BLaER1 treated with 17β-estradiol and CSF1 and Interleukin-3, amounts not matched to agents 10 nM and 100 nM (cell line): ENCODE results near the gene SNAI3.

Source experiments
- H3K27ac ChIP-seq, 11 experiments: shearing (Covaris generic); formaldehyde crosslinking; 2 replicates each; pipeline ENCODE4 v1.8.1; 2022
- H3K27me3 ChIP-seq, 11 experiments: shearing (Covaris generic); formaldehyde crosslinking; 2 replicates each; pipeline ENCODE4 v1.8.1; 2022
- H3K36me3 ChIP-seq, 11 experiments: shearing (Covaris generic); formaldehyde crosslinking; 2 replicates each; pipeline ENCODE4 v1.8.1; 2022
- H3K4me1 ChIP-seq, 10 experiments: shearing (Covaris generic); formaldehyde crosslinking; 2 replicates each; pipeline ENCODE4 v1.8.1; 2022
- H3K4me2 ChIP-seq, 11 experiments: shearing (Covaris generic); formaldehyde crosslinking; 2 replicates each; pipeline ENCODE4 v1.8.1; 2022
- H3K4me3 ChIP-seq, 10 experiments: shearing (Covaris generic); formaldehyde crosslinking; 2 replicates each; pipeline ENCODE4 v1.8.1; 2022
- H3K9ac ChIP-seq, 11 experiments: shearing (Covaris generic); formaldehyde crosslinking; 2 replicates each; pipeline ENCODE4 v1.8.1; 2022
- H3K9me3 ChIP-seq, 11 experiments: shearing (Covaris generic); formaldehyde crosslinking; replicated peaks in 1 of 11; 2 replicates each; pipeline ENCODE4 v1.8.1; 2022
- H4K20me1 ChIP-seq, 11 experiments: shearing (Covaris generic); formaldehyde crosslinking; 2 replicates each; pipeline ENCODE4 v1.8.1; 2022
- Cebpa-rat ChIP-seq, 11 experiments: shearing (Covaris generic); IDR thresholded peaks; 2 replicates each; pipeline ENCODE4 v1.8.1; 2022

SNAI3 gene

DNA sequence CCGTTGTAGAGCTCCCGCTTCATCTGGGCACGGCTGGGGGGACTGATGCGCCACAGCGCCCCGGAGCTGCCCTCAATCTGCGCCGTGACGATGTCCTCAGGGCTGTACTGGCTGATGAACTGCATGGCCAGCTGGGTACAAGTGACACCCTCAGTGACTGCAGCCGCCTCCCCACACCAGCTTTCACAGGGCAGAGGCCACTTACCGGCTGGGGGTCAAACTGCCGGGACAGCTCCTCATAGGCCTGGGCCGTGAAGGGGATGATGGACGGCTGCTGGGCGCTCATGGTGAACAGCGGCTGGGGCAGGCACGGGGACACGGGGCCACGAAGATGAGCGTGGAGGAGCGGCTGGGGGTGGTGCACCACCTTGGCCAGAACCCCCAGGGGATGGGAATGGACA lies 30.3 kb upstream of the SNAI3 start:
- peaks cover 0 to 4% (median 0%) of the 10 kb centered on the region in 11 experiments; a peak in 1 of 22 replicates for H3K27me3 ChIP-seq
- no peak overlapping the region for H3K4me3 ChIP-seq
- peaks cover 70 to 94% (median 84%) of the 10 kb centered on the region in 11 experiments for H3K36me3 ChIP-seq
- H3K9me3 ChIP-seq = no peaks in the 10 kb centered on the region
- peaks cover 22 to 40% (median 30%) of the 10 kb centered on the region in 10 experiments for H3K4me1 ChIP-seq
- peaks cover 11 to 96% (median 91%) of the 10 kb centered on the region in 11 experiments; a peak in 21 of 22 replicates for H4K20me1 ChIP-seq
- no peak for TF ChIP-seq Cebpa-rat (IDR thresholded peaks at IDR 0.05)
- no peak overlapping the region for H3K9ac ChIP-seq
- peak overlapping the region in 6 of 11 experiments; percentile 13 to 54 (median 43); a peak in 5 of 22 replicates for H3K4me2 ChIP-seq
- no peak overlapping the region for H3K27ac ChIP-seq

- H3K27me3 ChIP-seq = peaks cover 0 to 4% (median 0%) of the 10 kb centered on the region in 11 experiments; a peak in 1 of 22 replicates
- TF ChIP-seq Cebpa-rat (IDR thresholded peaks at IDR 0.05) = no peak
- no peaks in the 10 kb centered on the region for H3K9me3 ChIP-seq
- H3K27ac ChIP-seq = no peak overlapping the region
- H3K4me2 ChIP-seq = no peak overlapping the region
- peaks cover 66 to 94% (median 80%) of the 10 kb centered on the region in 11 experiments for H3K36me3 ChIP-seq
- H3K9ac ChIP-seq = no peak overlapping the region
- peaks cover 11 to 96% (median 91%) of the 10 kb centered on the region in 11 experiments; a peak in 21 of 22 replicates for H4K20me1 ChIP-seq
- peaks cover 22 to 44% (median 33%) of the 10 kb centered on the region in 10 experiments for H3K4me1 ChIP-seq
- H3K4me3 ChIP-seq = no peak overlapping the region
Measured at GRCh38 chr16:88716201-88716600, 29.9 kb upstream of the SNAI3 start.

DNA sequence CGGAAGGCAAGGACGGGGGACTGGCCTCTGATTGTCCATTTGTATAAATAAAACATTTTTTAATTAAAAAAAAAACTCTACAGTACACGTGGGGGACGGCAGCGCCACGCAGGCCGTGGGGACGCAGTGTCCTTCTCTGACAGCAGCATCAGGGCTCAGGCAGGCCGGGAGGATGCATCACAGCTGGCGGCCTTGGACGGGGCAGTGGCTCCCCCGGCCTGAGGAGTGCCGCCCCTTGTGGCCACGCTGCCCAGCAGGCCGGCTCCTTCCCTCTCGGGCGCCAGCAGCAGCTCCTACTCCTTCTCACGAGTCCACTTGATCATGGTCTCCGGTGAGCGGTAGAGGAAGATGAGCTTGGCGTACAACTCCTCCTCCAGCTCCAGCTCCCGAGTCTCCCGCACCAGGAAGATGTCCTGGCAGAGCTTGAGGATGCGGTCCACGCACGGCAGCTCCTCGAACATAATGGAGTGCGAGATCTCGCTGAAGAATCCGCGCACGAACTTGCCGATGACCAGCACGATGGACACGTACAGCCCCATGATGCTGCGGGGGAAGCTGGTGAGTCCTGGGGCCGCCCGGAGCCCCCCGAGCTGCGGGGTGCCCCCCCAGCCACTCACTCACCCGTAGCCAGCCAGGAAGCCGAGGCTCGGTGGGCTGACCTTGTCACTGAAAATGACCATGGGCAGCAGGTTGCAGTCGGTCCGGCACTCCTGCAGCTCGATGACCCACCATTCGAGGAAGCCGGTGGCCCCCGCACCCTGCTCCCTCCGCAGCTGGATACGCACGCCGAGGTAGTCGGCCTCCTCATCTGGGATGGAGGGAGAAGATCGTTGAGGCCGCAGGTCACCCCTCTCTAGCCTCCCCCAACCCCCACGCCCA lies 29.2 kb upstream of the SNAI3 start:
- H4K20me1 ChIP-seq = peaks cover 11 to 96% (median 91%) of the 10 kb centered on the region in 11 experiments; a peak in 21 of 22 replicates
- no peak overlapping the region for H3K27ac ChIP-seq
- H3K4me1 ChIP-seq = peaks cover 25 to 51% (median 39%) of the 10 kb centered on the region in 10 experiments
- H3K4me3 ChIP-seq = no peak overlapping the region
- H3K9ac ChIP-seq = no peak overlapping the region
- H3K27me3 ChIP-seq = peaks cover 0 to 4% (median 0%) of the 10 kb centered on the region in 11 experiments; a peak in 1 of 22 replicates
- H3K9me3 ChIP-seq = no peaks in the 10 kb centered on the region
- H3K4me2 ChIP-seq = no peak overlapping the region
- peaks cover 60 to 94% (median 76%) of the 10 kb centered on the region in 11 experiments for H3K36me3 ChIP-seq
- TF ChIP-seq Cebpa-rat (IDR thresholded peaks at IDR 0.05) = no peak

DNA sequence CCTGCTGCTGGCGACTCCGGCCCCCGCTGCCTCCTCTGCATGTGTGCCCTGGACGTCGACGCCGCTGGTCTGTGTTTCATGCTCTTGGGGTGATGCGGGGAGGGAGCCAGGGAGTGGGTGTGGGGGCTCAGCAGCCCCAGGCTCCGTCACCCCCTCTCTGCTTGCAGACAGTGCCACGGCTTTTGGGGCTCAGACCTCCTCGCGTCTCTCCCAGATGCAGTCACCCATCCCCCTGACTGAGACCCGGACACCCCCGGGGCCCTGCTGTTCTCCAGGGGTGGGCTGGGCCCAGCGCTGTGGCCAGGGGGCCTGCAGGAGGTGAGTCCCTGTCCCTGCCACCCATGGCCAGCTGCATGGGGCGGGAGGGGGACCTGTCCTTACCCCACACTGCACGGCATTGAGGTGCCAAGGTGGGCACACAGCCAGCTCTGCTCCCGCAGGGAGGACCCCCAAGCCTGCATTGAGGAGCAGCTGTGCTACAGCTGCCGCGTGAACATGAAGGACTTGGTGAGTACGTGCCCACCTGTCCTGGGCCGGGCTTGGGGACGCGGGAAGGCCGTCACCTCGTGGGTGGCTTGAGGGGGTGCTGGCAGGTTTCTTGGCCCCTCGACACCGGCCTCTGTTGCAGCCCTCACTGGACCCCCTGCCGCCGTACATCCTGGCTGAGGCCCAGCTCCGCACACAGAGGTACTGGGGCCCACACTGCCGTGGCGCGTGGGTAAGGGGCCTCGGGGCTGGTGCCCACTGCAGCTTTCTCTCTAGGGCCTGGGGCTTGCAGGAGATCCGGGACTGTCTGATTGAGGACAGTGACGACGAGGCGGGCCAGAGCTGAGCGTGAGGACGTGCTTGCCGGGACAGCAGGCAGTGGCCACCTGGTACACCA lies 28.4 kb upstream of the SNAI3 start:
- Histone ChIP-seq H3K4me2 (no peak overlapping the region), H3K4me1 (peaks cover 25 to 47% (median 40%) of the 10 kb centered on the region in 10 experiments), H3K9ac (no peak overlapping the region), H4K20me1 (peaks cover 11 to 96% (median 95%) of the 10 kb centered on the region in 11 experiments; a peak in 21 of 22 replicates), H3K9me3 (no peaks in the 10 kb centered on the region), H3K36me3 (peaks cover 52 to 94% (median 76%) of the 10 kb centered on the region in 11 experiments), H3K27me3 (peaks cover 0 to 4% (median 0%) of the 10 kb centered on the region in 11 experiments; a peak in 1 of 22 replicates), H3K27ac (no peak overlapping the region), H3K4me3 (no peak overlapping the region)
- no peak for TF ChIP-seq Cebpa-rat (IDR thresholded peaks at IDR 0.05)

DNA sequence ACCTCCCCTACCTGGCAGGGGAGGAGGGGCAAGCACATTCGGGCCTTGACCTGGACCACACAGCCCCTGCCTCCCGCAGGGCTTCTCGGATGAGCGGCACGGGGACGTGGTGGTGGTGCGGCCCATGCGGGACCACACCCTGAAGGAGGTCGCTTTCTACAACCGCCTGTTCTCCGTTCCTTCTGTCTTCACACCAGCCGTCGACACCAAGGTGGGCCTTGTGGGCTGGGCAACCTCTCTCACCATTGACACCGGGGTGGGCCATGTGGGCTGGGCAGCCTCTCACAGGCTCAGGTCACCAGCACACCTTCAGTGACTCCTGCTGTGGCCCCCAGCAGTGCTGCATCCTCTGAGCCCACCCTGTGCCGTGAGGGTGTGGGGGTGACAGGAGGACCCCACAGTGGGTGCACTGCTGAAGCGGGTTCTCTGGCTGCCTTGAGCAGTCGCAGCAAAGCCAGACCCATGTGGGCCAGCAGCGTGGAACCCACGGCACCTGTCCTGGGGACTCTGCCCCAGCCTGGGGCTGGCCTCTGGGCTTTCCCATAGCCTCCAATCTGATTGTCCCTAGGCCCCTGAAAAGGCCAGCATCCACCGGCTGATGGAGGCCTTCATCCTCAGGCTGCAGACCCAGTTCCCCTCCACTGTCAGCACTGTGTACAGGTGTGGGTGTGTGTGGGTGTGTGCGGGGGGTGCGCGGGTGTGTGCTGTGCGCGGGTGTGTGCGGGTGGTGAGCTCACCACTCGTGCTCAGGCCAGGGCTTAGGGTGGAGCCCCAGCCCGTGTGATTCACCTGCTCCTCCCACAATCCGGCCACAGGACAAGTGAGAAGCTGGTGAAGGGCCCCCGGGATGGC lies 27.5 kb upstream of the SNAI3 start:
- Histone ChIP-seq H3K4me2 (no peak overlapping the region), H3K4me1 (peaks cover 17 to 42% (median 33%) of the 10 kb centered on the region in 10 experiments), H3K27me3 (peaks cover 0 to 4% (median 0%) of the 10 kb centered on the region in 11 experiments; a peak in 1 of 22 replicates), H3K9me3 (no peaks in the 10 kb centered on the region), H4K20me1 (peaks cover 11 to 96% (median 95%) of the 10 kb centered on the region in 11 experiments; a peak in 21 of 22 replicates), H3K9ac (no peak overlapping the region), H3K27ac (no peak overlapping the region), H3K4me3 (no peak overlapping the region), H3K36me3 (peaks cover 44 to 94% (median 73%) of the 10 kb centered on the region in 11 experiments)
- TF ChIP-seq Cebpa-rat (IDR thresholded peaks at IDR 0.05) = no peak

DNA sequence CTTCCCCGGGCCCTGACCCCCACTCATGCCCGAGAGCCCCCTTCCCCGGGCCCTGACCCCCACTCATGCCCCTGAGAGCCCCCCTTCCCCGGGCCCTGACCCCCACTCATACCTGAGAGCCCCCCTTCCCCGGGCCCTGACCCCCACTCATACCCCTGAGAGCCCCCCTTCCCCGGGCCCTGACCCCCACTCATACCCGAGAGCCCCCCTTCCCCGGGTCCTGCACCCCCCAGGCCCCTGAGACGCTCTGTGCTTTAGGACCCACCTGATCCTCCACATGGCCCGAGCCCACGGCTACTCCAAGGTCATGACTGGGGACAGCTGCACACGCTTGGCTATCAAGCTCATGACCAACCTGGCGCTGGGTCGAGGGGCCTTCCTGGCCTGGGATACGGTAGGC lies 26.7 kb upstream of the SNAI3 start:
- H3K4me1 ChIP-seq = peaks cover 15 to 42% (median 33%) of the 10 kb centered on the region in 10 experiments
- H3K9me3 ChIP-seq = no peaks in the 10 kb centered on the region
- H3K9ac ChIP-seq = no peak overlapping the region
- no peak overlapping the region for H3K4me2 ChIP-seq
- TF ChIP-seq Cebpa-rat (IDR thresholded peaks at IDR 0.05) = no peak
- H3K27ac ChIP-seq = no peak overlapping the region
- H4K20me1 ChIP-seq = peaks cover 8 to 96% (median 95%) of the 10 kb centered on the region in 11 experiments; a peak in 21 of 22 replicates
- H3K4me3 ChIP-seq = no peak overlapping the region
- peaks cover 0 to 4% (median 0%) of the 10 kb centered on the region in 11 experiments; a peak in 1 of 22 replicates for H3K27me3 ChIP-seq
- H3K36me3 ChIP-seq = peaks cover 40 to 94% (median 72%) of the 10 kb centered on the region in 11 experiments

- 0 out of 22 replicates have a peak overlapping the region, but pooled peaks of 1 of the 11 experiments have one; percentile 23 for H3K9ac ChIP-seq
- peaks cover 13 to 42% (median 33%) of the 10 kb centered on the region in 10 experiments for H3K4me1 ChIP-seq
- H3K36me3 ChIP-seq = peaks cover 40 to 91% (median 66%) of the 10 kb centered on the region in 11 experiments
Measured at GRCh38 chr16:88712362-88712979, 26.2 kb upstream of the SNAI3 start.

More at GRCh38 chr16:88712362-88712979, 26.2 kb upstream of the SNAI3 start:
- Histone ChIP-seq H3K4me2 (no peak overlapping the region), H3K4me3 (no peak overlapping the region), H3K27ac (no peak overlapping the region), H3K9me3 (no peaks in the 10 kb centered on the region), H4K20me1 (peaks cover 4 to 96% (median 94%) of the 10 kb centered on the region in 11 experiments; a peak in 21 of 22 replicates), H3K27me3 (peaks cover 0 to 4% (median 0%) of the 10 kb centered on the region in 11 experiments; a peak in 1 of 22 replicates)
- TF ChIP-seq Cebpa-rat (IDR thresholded peaks at IDR 0.05) = no peak
